ENCODE data around the gene THRB.

THRB gene

DNA sequence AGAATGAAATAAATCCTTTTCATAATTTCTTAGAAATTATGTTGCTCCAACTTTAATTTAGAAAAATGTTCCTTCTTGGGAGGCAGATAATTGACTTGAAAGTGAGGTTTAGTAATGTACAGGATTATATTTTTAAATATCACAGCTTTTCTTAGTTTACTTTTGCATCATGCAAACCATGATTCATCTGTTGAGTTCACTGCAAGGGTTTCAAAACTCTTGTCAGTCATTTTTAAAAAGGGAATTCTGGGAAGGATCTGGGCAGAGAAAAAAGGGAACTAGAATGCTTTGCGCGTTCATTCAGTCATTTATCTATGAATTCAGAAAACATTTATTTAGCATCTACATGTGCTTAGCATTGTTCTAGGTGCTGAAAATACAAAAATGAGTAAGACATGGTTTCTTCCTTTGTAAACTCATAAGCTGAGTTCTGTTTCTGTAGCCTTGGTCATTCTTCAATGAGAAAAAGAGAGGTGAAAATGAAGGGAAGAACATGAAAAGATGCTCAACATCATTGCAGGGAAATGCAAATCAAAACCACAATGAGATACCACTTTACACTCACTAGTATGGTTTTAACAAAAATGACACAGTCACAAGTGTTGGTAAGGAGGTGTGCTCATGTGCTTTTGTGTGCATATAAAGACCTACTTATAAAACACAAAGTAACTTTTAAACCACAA, 340.5 kb downstream of the THRB start:
- Histone ChIP-seq H3K4me3 (ENCODE audit: insufficient read depth, low read length, poor library complexity, severe bottlenecking) (no peak overlapping the region), H3K27me3 (ENCODE audit: low read length) (no peaks in the 10 kb centered on the region), H3K36me3 (ENCODE audit: low read length) (no peaks in the 10 kb centered on the region), H3K9ac (ENCODE audit: low read length) (no peak overlapping the region), H3K9me3 (ENCODE audit: insufficient read depth, low read length) (no peaks in the 10 kb centered on the region), H3K79me2 (ENCODE audit: insufficient read depth, low read length) (no peaks in the 10 kb centered on the region), H2AFZ (ENCODE audit: low read depth, low read length, severe bottlenecking) (no peak overlapping the region), H4K20me1 (ENCODE audit: low read depth, low read length) (no peaks in the 10 kb centered on the region), H3K4me2 (ENCODE audit: low read depth, low read length, poor library complexity, severe bottlenecking) (no peak overlapping the region), H3K27ac (ENCODE audit: low read depth, low read length) (no peak overlapping the region), H3F3A (ENCODE audit: insufficient read depth) (no peaks in the 10 kb centered on the region), H3K9me2 (replicated peaks; ENCODE audit: insufficient read depth, low read length) (no peaks in the 10 kb centered on the region)
- TF ChIP-seq, protein P1, sequence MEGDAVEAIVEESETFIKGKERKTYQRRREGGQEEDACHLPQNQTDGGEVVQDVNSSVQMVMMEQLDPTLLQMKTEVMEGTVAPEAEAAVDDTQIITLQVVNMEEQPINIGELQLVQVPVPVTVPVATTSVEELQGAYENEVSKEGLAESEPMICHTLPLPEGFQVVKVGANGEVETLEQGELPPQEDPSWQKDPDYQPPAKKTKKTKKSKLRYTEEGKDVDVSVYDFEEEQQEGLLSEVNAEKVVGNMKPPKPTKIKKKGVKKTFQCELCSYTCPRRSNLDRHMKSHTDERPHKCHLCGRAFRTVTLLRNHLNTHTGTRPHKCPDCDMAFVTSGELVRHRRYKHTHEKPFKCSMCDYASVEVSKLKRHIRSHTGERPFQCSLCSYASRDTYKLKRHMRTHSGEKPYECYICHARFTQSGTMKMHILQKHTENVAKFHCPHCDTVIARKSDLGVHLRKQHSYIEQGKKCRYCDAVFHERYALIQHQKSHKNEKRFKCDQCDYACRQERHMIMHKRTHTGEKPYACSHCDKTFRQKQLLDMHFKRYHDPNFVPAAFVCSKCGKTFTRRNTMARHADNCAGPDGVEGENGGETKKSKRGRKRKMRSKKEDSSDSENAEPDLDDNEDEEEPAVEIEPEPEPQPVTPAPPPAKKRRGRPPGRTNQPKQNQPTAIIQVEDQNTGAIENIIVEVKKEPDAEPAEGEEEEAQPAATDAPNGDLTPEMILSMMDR (IDR thresholded peaks at IDR 0.05; ENCODE audit: insufficient read depth, low read length, poor library complexity, severe bottlenecking) = no peak
- no peak for TF ChIP-seq EZH2phosphoT487 (conservative IDR thresholded peaks at IDR 0.05; ENCODE audit: low read length)

DNA sequence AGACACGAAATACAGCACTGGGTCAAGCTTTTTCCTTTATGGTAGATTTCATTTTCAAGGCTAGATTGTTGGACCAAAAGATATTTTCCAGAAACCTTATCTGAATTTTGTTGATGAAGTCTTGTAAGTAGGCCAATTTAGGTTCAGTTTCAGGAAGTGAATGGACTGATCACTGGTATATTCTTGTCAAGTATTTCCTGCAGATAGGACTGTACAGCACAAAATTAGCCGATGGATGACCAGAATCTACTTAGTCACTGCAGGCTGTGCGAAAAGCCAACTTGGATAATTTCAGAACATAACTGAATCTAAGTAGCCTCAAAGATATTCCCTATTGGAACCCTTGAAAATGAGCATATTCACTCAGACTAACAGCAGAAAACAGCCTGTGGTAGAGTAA, 343.1 kb downstream of the THRB start:
- Histone ChIP-seq H3F3A (ENCODE audit: insufficient read depth) (no peaks in the 10 kb centered on the region), H2AFZ (ENCODE audit: low read depth, low read length, severe bottlenecking) (no peak overlapping the region), H3K27ac (ENCODE audit: low read depth, low read length) (no peak overlapping the region)

DNA sequence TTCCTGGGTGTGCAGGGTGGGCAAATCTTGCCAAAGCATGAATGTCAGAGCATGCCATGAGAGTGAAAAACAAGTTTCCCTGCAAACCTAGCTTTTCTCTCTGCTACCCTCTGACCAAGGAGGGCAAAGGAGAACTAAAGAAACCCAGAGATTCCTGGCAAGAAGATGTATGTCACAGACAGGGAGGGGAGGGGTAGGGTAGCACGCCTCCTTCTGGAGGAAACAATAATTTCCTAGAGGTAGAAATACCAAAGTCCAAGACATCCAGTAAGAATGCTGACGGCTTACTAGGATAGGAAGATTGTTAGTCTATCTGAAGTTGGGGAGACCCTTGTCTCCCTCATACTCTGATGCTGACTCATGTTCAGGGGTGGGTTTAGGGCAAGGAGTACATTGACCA, 345.6 kb downstream of the THRB start:
- H3K4me3 ChIP-seq (ENCODE audit: insufficient read depth, low read length, poor library complexity, severe bottlenecking) = no peak overlapping the region
- H3K9ac ChIP-seq (ENCODE audit: low read length) = no peak overlapping the region
- TF ChIP-seq, protein P1 (IDR thresholded peaks at IDR 0.05; ENCODE audit: insufficient read depth, low read length, poor library complexity, severe bottlenecking) = peak; percentile 20
- no peak for TF ChIP-seq EZH2phosphoT487 (conservative IDR thresholded peaks at IDR 0.05; ENCODE audit: low read length)
- H3K9me2 ChIP-seq (replicated peaks; ENCODE audit: insufficient read depth, low read length) = no peaks in the 10 kb centered on the region
- no peaks in the 10 kb centered on the region for H4K20me1 ChIP-seq (ENCODE audit: low read depth, low read length)
- no peaks in the 10 kb centered on the region for H3K79me2 ChIP-seq (ENCODE audit: insufficient read depth, low read length)
- H3K27me3 ChIP-seq (ENCODE audit: low read length) = no peaks in the 10 kb centered on the region
- no peaks in the 10 kb centered on the region for H3K36me3 ChIP-seq (ENCODE audit: low read length)
- H2AFZ ChIP-seq (ENCODE audit: low read depth, low read length, severe bottlenecking) = no peak overlapping the region
- H3K4me2 ChIP-seq (ENCODE audit: low read depth, low read length, poor library complexity, severe bottlenecking) = no peak overlapping the region
- H3K27ac ChIP-seq (ENCODE audit: low read depth, low read length) = no peak overlapping the region
- H3K9me3 ChIP-seq (ENCODE audit: insufficient read depth, low read length) = no peaks in the 10 kb centered on the region
- no peaks in the 10 kb centered on the region for H3F3A ChIP-seq (ENCODE audit: insufficient read depth)

More for the DNA sequence above, 343.1 kb downstream of the THRB start:
- H3K36me3 ChIP-seq (ENCODE audit: low read length) = no peaks in the 10 kb centered on the region
- no peaks in the 10 kb centered on the region for H3K9me2 ChIP-seq (replicated peaks; ENCODE audit: insufficient read depth, low read length)
- H3K4me3 ChIP-seq (ENCODE audit: insufficient read depth, low read length, poor library complexity, severe bottlenecking) = no peak overlapping the region
- no peaks in the 10 kb centered on the region for H3K9me3 ChIP-seq (ENCODE audit: insufficient read depth, low read length)
- H3K27me3 ChIP-seq (ENCODE audit: low read length) = no peaks in the 10 kb centered on the region
- no peak for TF ChIP-seq EZH2phosphoT487 (conservative IDR thresholded peaks at IDR 0.05; ENCODE audit: low read length)
- TF ChIP-seq, protein P1 (IDR thresholded peaks at IDR 0.05; ENCODE audit: insufficient read depth, low read length, poor library complexity, severe bottlenecking) = no peak
- H4K20me1 ChIP-seq (ENCODE audit: low read depth, low read length) = no peaks in the 10 kb centered on the region
- no peaks in the 10 kb centered on the region for H3K79me2 ChIP-seq (ENCODE audit: insufficient read depth, low read length)
- no peak overlapping the region for H3K9ac ChIP-seq (ENCODE audit: low read length)
- no peak overlapping the region for H3K4me2 ChIP-seq (ENCODE audit: low read depth, low read length, poor library complexity, severe bottlenecking)

Data from SU-DHL-6 (cell line).